LoVo (cell line): ENCODE data around the gene PEX3.

Experiments
- DNase-seq: peaks from one replicate; pipeline ENCODE4 v3.0.0-alpha.2; 2016; ENCODE audit warnings: low spot score

PEX3 gene

GRCh38 chr6:143539106-143539505 is 88.5 kb downstream of the PEX3 start:
- no peak for DNase-seq

GRCh38 chr6:143539734-143540133 is 89.1 kb downstream of the PEX3 start:
- no peak for DNase-seq

GRCh38 chr6:143540192-143540591 is 89.6 kb downstream of the PEX3 start:
- no peak for DNase-seq
